NCI-H446 treated with DMSO at 0.1 percent for 48 hours (cell line): ENCODE results near the gene TLL2.

Experiments
- DNase-seq: peaks from one replicate; lab custom pipeline; 2025; lab: John Stamatoyannopoulos, UW

Gene TLL2

DNA sequence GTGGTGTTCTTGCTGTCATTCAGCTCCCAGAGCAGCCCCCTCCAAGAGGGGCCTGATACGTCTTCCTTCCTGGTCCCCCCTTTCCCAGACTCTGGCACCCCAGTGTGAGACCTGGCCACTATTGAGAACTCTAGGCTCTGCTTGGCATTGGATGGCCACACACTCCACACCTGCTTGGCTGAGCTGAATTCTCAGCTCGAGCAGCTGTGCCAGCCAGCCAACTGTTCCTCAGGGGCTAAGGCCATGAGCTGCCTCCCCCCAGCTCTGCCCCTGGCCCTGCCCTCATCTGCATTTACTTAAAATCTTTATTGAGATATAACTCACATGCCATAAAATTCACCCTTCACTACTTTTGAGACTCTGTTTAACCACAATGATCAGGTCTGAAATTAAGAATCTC lies 6.7 kb downstream of the TLL2 start:
- no peak for DNase-seq

DNA sequence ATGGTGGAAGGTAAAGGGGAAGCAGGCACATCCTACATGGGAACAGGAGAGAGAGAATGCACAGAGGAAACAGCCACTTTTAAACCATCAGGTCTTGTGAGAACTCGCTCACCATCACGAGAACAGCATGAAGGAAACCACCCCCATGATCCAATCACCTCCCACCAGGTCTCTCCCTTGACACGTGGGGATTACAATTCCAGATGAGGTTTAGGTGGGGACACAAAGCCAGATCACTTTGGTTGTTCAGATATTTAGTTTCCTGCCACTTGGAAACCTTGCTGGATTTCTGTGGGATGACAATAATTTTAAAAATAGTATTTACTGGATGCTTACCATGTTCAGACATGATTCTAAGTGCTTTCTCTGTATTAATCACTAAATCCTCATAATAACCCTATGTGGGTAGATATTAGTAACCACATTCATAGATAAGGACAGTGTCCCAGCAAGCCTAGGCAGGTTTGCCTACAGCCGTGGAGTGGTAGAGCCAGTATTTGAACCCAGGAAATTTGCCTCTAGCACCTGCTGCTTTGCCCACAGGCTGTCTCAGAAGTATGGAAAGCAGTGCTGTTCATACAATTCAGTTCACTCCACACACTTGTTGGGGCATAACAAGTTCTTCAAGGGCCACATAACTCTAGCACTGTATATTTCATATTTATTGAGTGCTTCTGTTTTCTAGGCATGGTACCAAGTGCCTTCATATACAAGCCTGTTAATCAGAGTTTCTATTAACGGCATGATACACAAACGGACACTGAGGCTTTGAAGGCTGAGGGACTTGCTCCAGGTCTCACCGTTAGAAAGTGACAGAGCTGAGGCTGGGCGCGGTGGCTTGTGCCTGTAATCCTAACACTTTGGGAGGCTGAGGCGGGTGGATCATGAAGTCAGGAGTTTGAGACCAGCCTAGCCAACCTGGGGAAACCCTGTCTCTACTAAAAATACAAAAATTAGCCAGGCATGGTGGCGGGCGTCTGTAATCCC lies 8.3 kb downstream of the TLL2 start:
- DNase-seq = no peak

DNA sequence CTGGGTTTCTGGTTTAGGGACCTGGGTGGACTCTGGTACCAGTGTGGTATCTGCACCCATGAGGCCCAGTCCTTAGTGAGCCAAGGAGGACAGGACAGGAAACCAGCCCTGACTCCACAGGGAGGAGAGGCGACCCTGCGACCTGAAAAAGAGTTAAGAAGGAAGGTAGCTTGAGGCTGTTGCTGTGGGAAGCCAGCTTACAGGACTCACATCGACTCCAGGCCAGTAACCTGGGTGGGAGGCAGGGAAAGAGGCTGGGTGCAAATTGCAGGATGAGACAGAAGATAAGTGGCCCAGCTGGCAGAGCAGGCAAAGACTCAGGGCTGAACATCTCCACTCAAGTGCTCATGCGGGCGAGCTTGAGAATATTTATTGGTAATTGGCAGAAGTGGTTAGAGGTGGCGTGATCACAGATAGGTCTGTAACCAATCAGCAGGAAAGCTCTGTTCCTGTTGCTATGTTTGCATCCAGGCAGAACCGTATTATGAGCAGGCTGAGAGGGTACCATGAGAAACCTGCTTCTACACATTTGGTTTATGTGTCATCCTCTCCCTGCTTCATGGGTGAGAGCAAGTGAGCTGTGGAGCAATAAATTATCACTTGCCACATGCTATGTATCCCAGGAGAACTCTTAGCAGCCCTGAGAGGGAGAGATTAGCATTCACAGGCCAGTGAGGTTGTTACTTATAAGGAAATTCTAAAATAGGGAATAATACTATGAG lies 11.0 kb downstream of the TLL2 start:
- DNase-seq = no peak

DNA sequence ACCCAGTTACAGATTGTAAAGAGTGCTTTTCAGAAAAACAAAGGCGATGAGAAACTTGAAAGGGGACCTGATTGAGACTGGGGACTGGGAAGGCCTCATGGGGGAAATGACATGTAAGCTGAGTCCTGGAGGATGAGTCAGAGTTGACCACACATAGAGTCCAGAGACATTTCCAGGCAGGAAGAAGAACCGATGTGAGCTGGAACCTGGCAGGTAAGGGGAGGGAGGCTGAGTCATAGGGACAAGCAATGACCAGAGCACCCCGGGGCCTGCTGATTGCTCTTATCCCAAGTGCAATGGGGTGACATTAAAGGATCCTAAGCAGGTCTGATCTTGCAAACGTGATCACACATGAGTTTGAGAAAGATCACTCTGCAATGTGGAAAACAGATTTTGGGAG lies 11.7 kb downstream of the TLL2 start:
- DNase-seq = no peak

DNA sequence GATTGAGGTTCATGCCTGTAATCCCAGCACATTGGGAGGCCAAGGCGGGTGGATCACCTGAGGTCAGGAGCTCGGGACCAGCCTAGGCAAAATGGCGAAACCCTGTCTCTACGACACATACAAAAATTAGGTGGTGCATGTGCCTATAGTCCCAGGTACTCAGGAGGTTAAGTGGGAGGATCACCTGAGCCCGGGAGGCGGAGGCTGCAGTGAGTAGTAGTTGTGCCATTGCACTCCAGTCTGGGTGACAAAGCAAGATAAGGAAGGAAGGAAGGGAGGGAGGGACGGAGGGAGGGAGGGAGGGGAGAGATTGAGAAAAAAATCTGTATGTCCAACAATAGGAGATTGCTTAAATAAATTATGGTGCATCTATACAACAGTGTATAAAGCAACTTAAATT lies 13.2 kb downstream of the TLL2 start:
- DNase-seq = no peak

DNA sequence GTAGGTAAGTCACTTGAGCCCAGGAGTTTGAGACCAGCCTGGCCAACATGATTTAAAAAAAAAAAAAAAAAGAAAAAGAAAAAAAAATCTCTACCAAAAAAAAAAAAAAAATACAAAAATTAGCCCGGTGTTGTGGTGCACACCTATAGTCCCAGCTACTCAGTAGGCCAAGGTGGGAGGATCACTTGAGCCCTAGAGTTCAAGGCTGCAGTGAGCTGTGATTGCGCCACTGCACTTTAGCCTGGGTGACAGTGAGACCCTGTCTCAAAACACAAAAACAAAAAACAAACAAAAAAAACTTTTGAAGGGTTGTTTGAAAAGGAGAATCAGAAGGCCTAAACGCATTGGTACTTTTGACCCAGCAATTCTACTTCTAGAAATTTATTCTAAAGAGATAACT lies 13.7 kb downstream of the TLL2 start:
- DNase-seq = no peak

DNA sequence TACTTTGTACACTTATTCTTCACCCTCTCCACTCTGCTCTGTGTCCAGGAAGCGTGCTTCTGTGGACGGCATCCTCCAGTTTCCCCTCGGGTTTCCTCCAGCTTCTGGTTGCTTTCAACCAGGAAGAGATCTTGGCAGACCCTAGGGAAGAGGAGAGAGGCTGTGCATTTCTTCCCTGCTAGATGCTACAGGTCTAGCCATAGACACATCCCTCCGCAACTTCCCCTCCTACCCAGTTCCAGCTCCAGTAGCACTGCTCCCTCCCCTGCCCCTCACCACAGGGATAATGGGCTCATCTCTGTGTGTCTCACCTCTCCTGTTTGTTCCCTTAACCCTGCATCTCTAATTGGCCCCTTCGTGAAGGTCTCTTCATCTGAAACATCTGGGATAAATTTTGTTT lies 16.3 kb downstream of the TLL2 start:
- DNase-seq = no peak

DNA sequence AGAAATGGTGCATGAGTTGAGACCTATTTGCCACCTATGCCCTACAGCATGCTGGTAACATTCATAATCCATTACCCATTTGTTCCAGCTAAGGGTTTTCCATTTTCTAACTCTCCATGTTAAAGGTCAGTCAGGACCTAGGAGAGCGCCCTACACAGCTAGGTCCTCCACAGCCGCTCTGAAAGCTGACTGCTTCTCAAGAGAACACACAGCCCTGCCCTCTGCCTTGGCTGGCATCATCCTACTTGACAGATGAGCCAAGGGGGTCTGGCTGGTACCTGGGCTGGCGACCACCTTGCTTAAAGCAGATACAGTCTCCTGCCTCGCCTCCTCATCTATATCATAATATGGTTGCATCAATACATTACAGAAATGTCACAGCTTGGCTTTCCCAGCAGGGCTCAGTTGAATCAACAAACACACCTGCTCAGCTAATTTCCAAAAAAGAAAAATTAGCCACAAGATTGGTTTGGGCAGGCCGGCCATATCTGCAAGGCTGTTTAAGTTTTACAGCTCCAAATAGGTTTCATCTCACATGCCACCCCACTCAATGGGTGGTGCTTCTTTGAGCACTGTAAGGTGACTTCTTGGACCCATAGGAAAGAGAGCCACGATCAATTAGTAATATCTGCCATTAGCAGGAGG lies 17.3 kb downstream of the TLL2 start:
- no peak for DNase-seq

DNA sequence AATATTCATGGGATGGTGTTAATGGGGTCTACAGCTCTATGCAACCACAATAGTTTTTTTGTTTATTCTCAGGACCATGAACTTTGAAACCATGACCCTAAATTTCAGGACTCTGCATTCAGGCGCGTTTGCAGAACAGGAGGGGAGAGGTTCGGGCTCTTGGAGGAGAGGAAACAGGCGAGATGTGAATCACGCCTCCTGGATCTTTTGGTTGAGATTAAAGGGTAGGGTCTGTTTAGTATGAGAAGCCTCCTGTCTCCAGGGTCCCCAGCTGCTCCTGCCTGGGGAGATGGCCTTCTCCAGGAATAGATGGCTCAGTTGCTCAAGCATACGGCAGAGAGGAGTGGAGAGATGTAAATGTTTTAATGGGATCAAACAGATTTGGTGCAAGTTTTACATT lies 18.2 kb downstream of the TLL2 start:
- no peak for DNase-seq

DNA sequence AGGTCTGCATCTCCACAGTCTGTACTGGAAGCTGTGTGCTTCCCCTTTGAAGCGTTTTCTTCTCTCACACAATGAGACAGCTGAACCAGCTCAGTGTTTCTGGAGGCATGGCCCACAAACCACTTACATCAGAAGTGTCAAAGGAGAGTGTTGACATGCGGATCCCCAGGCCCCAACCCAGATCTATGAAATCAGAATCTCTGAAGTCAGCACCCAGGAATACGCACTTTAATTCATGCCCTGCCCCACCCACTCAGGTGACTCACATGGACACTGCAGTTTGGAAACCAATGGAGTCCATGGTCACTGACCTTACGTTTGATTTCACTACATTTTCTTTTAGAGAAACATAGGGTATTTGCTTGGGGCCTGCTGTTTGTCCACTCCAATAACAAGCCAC lies 19.0 kb downstream of the TLL2 start:
- no peak for DNase-seq

DNA sequence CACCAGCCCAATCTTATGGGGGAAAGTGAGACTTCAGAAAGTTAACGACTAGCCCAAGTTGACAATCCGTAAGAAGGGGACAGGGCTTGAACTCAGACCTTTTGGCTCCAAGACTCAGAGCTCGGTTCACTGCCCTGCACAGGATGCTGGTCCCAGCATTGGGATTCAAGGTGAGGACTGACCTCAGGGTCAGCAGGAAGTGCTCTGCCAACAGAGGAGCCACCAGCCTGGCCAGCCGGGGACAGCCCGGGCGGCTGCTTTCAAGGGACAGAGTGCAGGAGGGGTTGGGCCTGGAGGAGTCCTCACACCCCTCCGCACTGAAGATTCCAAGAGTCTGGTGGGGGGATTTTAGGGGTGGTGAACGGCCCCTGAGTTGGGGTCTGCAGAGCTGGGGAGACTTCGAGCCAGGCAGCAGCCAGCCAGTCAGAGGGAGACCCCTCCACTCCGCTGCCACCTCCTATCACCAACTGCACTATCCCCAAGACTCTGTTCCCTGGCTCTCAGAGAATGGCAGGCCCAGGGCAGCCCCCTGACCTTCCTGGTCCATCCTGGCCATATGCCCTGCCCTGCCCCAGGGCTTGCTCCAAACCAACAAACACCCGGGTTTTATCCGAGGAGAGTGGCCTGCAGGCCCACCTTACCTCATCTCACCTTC lies 19.7 kb downstream of the TLL2 start:
- DNase-seq = no peak

DNA sequence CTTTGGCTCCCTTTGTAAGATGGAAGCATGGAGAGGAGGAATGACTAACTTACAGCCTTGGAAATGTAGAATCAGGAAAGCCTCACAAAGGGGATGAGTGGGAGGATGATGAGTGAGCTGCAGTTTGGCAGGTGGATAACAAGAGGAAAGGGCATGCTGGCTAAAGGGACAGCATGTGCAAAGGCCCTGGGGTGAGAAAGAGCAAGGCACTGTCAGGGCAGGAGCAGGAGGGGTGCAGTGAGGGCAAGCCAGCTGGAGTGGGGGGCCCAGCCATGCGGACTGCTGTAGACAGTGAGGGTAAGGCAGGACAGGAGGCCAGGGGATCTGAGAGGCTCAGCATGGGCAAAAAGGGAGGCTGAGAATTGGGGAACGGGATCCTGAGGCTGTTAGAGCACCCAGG lies 20.5 kb downstream of the TLL2 start:
- no peak for DNase-seq

DNA sequence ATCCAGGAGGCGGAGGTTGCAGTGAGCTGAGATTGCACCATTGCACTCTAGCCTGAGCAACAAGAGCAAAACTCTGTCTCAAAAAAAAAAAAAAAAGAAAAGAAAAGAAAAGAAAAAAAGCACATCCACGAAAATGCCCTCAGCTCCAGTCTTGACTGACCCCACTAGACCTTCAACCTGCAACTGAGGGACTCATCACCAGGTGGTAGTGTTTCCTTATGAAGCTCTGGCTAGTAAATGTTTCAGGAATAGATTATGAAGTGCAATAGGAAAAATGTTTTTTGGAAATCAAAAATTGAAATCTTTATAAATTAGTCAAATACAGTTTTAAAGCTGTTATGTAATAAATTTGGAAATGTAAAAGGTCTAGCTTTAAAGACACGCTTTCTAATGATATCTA lies 22.4 kb downstream of the TLL2 start:
- no peak for DNase-seq

DNA sequence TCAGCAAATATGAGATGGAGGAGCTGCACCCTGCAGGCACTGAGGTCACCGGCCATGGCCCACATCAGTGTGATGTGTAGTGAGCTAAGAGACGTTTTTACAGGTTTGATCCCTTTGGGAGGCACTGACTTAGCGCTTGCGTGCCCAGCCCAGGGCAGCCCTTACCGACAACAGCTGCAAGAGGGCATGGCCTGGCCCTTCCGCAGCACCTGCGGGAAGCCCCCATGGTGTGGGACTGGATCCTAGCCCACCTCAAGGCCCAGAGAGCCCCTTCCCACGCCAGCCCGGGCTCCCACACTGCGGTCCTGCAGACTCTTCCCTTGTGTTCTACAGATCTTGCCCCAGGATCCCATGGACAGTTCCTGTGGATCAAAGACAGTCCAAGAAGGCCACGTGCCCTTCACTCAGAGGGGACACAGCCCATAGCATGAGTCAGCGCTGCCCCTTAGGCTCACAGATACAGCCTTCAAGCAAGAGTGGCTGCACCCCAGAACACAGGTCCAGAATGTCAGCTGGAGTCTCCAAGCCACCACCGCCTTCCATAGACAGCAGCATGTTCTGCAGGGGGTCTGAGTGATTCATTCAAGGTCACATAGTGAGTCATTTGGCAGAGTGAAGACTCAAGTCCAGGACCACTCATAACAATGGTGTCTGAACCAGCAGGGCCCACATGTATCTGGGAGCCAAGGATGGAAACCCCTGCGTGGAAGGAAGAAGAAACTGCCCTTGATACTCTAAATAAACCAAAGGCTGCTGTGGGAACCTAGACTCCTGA lies 25.4 kb downstream of the TLL2 start:
- no peak for DNase-seq

DNA sequence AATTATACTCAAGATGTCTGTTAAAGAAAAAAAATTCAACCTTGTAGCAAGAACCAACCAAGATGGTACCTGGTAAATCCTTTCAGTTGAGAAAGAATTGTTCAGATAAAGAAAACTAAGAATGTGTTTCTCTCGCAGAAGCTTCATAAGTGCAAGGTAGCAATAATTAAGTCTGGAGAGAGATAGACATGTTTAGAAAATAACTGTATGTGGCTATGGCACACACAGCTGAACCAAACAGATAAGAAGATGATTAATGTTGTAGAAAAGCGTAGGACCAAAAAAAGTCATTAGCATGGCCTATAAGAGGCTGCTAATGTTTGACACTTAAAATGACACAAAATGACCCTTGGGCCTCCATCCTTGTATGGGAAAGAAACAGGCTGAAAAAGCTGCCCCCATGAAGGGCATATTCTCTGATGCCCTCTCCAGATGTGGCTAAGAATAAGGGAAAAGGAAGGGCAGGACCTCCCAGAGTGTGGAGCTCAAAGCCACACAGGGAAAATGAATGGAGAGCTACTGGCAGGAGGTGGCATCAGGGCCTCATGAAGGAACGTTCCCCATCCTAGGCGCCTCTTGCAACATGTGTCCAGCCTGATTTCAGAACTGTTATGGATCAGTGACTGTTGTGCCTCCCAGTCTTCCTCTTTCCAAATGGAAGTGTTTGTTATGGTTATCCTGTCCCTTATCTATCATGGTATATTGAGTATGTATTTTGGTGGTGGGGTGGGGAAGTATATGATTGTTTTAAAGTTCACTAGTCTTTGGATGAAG lies 30.7 kb downstream of the TLL2 start:
- DNase-seq = no peak

DNA sequence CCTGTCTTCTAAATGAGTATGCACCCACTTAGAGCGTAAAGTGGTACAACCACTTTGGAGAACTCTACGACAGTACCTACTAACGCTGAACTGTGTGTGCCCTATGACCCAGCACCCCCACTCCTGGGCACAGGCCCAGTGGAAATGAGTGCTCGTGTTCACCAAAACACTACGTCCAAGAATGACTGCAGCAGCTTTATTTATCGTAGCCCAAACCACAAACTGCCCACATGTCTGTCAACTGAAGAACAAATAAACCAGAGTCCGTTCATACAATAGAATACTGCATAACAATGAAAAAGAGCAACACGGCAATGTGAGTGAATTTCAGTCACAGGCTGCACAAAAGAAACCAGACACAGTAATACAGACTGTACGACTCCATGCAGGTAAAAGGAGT lies 35.4 kb downstream of the TLL2 start:
- DNase-seq = no peak

DNA sequence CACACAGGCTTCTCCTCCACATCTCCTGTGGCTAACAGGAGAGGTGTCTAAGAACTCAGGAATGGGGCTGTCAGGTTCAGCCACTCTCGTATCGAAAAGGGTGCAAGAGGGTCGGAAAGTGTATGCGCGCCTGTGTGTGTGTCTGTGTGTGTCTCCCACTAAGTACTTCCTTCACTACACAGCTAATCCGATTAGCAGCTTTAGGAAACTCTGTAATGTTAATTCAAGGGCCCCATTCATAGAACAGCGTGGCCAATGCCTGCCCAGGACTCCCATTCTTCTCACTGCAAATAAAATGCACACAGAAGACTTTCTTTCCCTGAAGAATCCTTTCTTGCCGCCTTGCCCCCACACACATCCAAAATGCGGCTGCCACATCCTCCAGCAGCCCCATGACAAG lies 39.9 kb downstream of the TLL2 start:
- DNase-seq = no peak

DNA sequence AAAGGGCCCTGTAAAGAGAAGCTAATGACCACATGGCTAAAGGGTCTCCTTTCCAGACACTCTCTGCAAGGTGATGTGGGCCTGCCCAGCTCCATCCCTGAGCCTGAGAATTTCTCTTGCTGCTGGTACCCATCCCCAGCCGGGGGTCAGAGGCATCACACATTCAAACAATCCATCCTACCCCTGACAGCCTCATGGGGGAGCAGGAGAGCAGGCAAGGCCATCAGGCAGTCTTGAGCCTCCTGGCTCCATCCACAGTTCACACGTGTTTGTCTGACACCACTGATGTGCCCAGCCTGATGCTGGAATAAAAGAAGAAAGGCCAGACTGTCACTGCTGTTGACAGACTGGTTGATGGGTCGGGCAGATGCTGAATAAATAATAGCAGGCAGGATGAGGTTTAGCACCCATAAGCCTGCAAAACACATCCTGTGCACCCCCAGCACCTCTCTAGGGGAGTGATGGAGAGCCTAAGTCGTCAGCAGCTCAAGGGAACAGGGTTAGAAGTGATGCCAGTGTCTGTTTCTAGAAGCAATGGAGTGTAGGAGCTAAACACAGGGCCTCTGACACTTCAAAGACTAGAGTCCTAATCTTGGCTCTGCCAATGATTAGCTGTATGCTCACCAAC lies 43.5 kb downstream of the TLL2 start:
- DNase-seq = no peak

DNA sequence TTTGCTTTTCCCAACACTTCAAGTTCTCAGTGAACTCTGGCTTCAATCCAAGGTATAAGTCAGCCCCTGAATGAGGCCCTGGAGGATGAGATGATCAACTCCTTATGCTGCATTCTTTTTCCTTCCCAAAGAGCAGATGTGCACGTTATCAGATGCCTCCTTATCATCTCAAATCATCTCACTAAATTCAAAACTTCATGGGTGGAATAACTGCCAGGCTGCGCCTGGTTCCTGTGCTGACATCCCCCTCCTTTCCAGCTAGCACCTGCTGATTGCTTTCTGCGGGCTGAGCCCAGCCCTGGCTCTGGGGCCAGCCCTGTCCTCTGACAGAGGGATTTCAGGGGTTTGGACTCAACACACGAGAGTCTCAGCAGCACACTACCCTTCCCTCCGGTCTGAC lies 44.9 kb downstream of the TLL2 start:
- DNase-seq = no peak

DNA sequence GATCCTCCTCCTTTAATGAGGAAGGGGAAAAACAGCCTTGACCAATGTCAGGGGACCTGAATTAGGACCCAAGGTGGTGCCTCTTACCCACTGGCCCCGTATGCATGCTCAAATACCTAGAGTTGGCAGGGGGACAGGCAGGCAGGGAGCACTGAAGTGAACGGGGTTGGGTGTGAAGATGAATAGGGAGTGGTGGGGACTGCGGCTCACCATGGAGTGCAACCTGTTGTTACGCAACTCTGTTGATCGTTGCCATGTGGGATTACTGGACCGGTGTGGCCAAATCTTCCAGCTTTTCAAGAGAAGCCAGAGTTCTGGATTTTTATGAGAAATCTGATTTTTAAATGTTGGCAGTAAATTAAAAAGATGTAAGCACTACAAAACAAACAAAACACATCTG lies 48.1 kb downstream of the TLL2 start:
- no peak for DNase-seq
